Activated CD8-positive, alpha-beta T cell treated with anti-CD3 and anti-CD28 coated beads for 36 hours (primary cell): ENCODE data around the gene SNAPC4. TPM values are rescaled to one million over a fixed set of nuclear protein-coding genes. Genes with fewer than 3 reads are reported as not detected.
"Not testable (repeated sequence)": the region's sequence is repeated elsewhere in the genome, so short reads cannot be mapped to it uniquely, and the experiment has no call there.

ENCODE experiments used
- ATAC-seq: fragments of 200-7000 bp; cut with Tn5 transposase; one replicate; pipeline ENCODE4 v1.10.0; 2021; ENCODE audit warnings: mild to moderate bottlenecking, moderate library complexity
- CTCF ChIA-PET: fragments of 350-600 bp; sonication (Branson Sonifier 250); formaldehyde crosslinking; loops from one replicate; lab custom pipeline; 2021; ENCODE audit warnings: antibody characterized with exemption; lab: Charles Lee
- POLR2A ChIA-PET: fragments of 350-600 bp; sonication (Branson Sonifier 250); formaldehyde crosslinking; loops from one replicate; lab custom pipeline; 2021; ENCODE audit warnings: antibody characterized with exemption; lab: Charles Lee
- DNase-seq: peaks from one replicate; pipeline ENCODE4 v3.0.0-alpha.2; 2020
- H3K27ac Mint-ChIP-seq: one replicate; pipeline ENCODE4 v1.8.0; 2021; ENCODE audit warnings: mild to moderate bottlenecking, mixed read lengths
- H3K27me3 Mint-ChIP-seq: one replicate; pipeline ENCODE4 v1.8.0; 2021; ENCODE audit warnings: mixed read lengths
- H3K36me3 Mint-ChIP-seq: one replicate; pipeline ENCODE4 v1.8.0; 2021; ENCODE audit warnings: low read depth, mixed read lengths
- H3K4me1 Mint-ChIP-seq: one replicate; pipeline ENCODE4 v1.8.0; 2021; ENCODE audit warnings: low read depth, mixed read lengths
- H3K4me3 Mint-ChIP-seq: one replicate; pipeline ENCODE4 v1.8.0; 2021; ENCODE audit warnings: mild to moderate bottlenecking, moderate library complexity, mixed read lengths
- H3K9me3 Mint-ChIP-seq: one replicate; pipeline ENCODE4 v1.8.0; 2021; ENCODE audit warnings: mixed read lengths
- intact Hi-C: fragments of 100-400 bp; cut with micrococcal nuclease; formaldehyde crosslinking; loops from one replicate; pipeline ENCODE4 v1.10.0; 2022
- total RNA-seq, 2 experiments: library from RNA; stranded (reverse); gene quantifications; one replicate each; pipeline ENCODE4 v1.2.3, GENCODE V29; 2021
- TF ChIP-seq, protein P1 (sequence below): fragments of 200-600 bp; IDR thresholded peaks from one replicate; pipeline ENCODE4 v1.8.0; 2022; ENCODE audit warnings: antibody characterized with exemption, mild to moderate bottlenecking

Gene SNAPC4
- total RNA-seq, 2 experiments from 2014 or later, result 15.5 to 17.1 TPM

DNA sequence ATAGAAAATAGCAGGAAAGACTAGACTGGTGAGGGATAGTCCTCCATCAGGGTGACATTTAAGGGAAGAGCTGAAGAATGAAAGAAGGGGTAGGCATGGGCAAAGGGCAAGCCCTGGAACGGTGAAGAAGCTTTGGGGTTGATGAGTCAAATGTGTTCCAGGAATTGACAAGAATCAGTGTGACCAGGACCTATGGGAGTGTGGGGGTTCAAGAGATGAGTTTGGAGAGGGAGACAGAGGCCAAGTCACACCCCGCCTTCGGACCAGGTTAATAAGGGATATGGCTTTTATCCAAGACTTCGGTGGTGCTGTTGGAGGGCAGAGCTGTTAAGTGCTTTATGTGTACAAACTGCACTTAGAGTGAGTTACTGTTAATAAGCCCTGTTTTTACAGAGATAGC lies 11.4 kb upstream of the SNAPC4 start:
- TF ChIP-seq, protein P1, sequence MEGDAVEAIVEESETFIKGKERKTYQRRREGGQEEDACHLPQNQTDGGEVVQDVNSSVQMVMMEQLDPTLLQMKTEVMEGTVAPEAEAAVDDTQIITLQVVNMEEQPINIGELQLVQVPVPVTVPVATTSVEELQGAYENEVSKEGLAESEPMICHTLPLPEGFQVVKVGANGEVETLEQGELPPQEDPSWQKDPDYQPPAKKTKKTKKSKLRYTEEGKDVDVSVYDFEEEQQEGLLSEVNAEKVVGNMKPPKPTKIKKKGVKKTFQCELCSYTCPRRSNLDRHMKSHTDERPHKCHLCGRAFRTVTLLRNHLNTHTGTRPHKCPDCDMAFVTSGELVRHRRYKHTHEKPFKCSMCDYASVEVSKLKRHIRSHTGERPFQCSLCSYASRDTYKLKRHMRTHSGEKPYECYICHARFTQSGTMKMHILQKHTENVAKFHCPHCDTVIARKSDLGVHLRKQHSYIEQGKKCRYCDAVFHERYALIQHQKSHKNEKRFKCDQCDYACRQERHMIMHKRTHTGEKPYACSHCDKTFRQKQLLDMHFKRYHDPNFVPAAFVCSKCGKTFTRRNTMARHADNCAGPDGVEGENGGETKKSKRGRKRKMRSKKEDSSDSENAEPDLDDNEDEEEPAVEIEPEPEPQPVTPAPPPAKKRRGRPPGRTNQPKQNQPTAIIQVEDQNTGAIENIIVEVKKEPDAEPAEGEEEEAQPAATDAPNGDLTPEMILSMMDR, result no peak
- peak overlapping the region; percentile 93 for H3K27ac Mint-ChIP-seq
- CTCF ChIA-PET, result interaction anchor here (1.2 to 3.2 kb wide), 2 partner anchors 11 to 73 kb away, joined by 3 to 21 read pairs; partner anchors contain the start of gene SNAPC4
- DNase-seq (no peak), ATAC-seq (no peak)
- intact Hi-C loops, result no loop called here
- H3K9me3 Mint-ChIP-seq, result no peaks in the 10 kb centered on the region
- H3K36me3 Mint-ChIP-seq, result peaks cover 71% of the 10 kb centered on the region
- H3K4me1 Mint-ChIP-seq, result peaks cover 45% of the 10 kb centered on the region
- no peaks in the 10 kb centered on the region for H3K27me3 Mint-ChIP-seq
- POLR2A ChIA-PET, result interaction anchor here (0.6 to 1.4 kb wide), 4 partner anchors 15 to 93 kb away, joined by 3 read pairs; no protein-coding TSS in a partner anchor
- H3K4me3 Mint-ChIP-seq, result peak overlapping the region; percentile 97

- Mint-ChIP-seq H3K27ac (peak within 1 kb of the TSS; percentile 95), H3K4me3 (peak within 1 kb of the TSS; percentile 97), H3K4me1 (peaks cover 48% of the 10 kb centered on the region), H3K27me3 (no peaks in the 10 kb centered on the region), H3K9me3 (no peaks in the 10 kb centered on the region), H3K36me3 (peaks cover 69% of the 10 kb centered on the region)
- ATAC-seq (peak; percentile 80), DNase-seq (peak; percentile 97)
- TF ChIP-seq, protein P1, result no peak
- intact Hi-C loops, result no loop called here
- CTCF ChIA-PET, result interaction anchor here (1.2 to 3.2 kb wide), 3 partner anchors 11 to 74 kb away, joined by 3 to 21 read pairs (median 6); partner anchors contain the start of genes DNLZ and SNAPC4
- POLR2A ChIA-PET, result interaction anchor here (0.6 to 2.2 kb wide), 12 partner anchors 8 to 92 kb away, joined by 3 to 16 read pairs (median 4); partner anchors contain the start of gene DNLZ
Measured at GRCh38 chr9:136410500-136411287, 10.7 kb upstream of the SNAPC4 start, which contains the start of the genes ENTR1 and PMPCA. TSS of gene ENTR1 (minus strand) at chr9:136410614. CDS start at chr9:136410397, 217 bp downstream. TSS of gene PMPCA (plus strand) at chr9:136410658. CDS start at chr9:136410669, 11 bp downstream.

GRCh38 chr9:136409557-136410455 lies 9.8 kb upstream of the SNAPC4 start:
- DNase-seq (peak; percentile 58), ATAC-seq (peak; percentile 42)
- no peaks in the 10 kb centered on the region for H3K9me3 Mint-ChIP-seq
- POLR2A ChIA-PET, result interaction anchor here (0.7 to 2.2 kb wide), 15 partner anchors 9 to 505 kb away, joined by 3 to 16 read pairs (median 4); partner anchors contain the start of gene DNLZ
- H3K27me3 Mint-ChIP-seq, result no peaks in the 10 kb centered on the region
- peaks cover 55% of the 10 kb centered on the region for H3K4me1 Mint-ChIP-seq
- peak overlapping the region; percentile 95 for H3K27ac Mint-ChIP-seq
- intact Hi-C loops, result loop anchor here (10.0 kb wide), 1 partner anchor 95 kb away; no protein-coding TSS in a partner anchor
- H3K4me3 Mint-ChIP-seq, result peak overlapping the region; percentile 97
- CTCF ChIA-PET, result interaction anchor here (0.8 to 3.2 kb wide), 6 partner anchors 10 to 450 kb away, joined by 3 to 21 read pairs (median 5); partner anchors contain the start of genes DNLZ and SNAPC4
- TF ChIP-seq, protein P1, result no peak
- H3K36me3 Mint-ChIP-seq, result peaks cover 70% of the 10 kb centered on the region

DNA sequence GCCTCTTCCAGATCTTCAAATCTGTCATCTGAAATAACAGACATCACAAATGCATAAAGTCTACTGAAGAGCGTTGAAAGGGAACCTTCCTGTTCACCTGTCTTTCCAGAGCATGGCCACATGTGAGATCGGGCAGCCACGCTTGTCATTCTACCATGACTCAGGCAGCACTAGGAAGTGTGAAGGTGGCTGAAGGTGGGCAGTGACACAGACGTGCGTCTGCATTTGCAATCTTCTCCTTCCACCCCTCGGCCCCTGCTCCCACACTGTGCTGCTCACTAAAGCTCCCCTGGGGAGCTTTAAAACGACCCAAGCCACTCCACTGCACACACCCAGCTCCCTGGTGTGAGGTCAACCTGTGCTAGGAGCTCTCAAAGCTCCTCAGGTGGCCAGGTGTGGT lies 7.9 kb upstream of the SNAPC4 start:
- ATAC-seq (no peak), DNase-seq (peak; percentile 23)
- H3K9me3 Mint-ChIP-seq, result no peaks in the 10 kb centered on the region
- ChIA-PET POLR2A (interaction anchor here (0.9 to 1.5 kb wide), 2 partner anchors 9 to 10 kb away, joined by 3 to 5 read pairs; no protein-coding TSS in a partner anchor), CTCF (interaction anchor here (1.3 kb wide), 1 partner anchor 31 kb away, joined by 5 read pairs; no protein-coding TSS in a partner anchor)
- TF ChIP-seq, protein P1, result no peak
- no peak overlapping the region for H3K27ac Mint-ChIP-seq
- no peaks in the 10 kb centered on the region for H3K27me3 Mint-ChIP-seq
- H3K36me3 Mint-ChIP-seq, result peaks cover 66% of the 10 kb centered on the region
- intact Hi-C loops, result loop anchor here (10.0 kb wide), 1 partner anchor 93 kb away; no protein-coding TSS in a partner anchor
- H3K4me1 Mint-ChIP-seq, result peaks cover 70% of the 10 kb centered on the region
- H3K4me3 Mint-ChIP-seq, result no peak overlapping the region

DNA sequence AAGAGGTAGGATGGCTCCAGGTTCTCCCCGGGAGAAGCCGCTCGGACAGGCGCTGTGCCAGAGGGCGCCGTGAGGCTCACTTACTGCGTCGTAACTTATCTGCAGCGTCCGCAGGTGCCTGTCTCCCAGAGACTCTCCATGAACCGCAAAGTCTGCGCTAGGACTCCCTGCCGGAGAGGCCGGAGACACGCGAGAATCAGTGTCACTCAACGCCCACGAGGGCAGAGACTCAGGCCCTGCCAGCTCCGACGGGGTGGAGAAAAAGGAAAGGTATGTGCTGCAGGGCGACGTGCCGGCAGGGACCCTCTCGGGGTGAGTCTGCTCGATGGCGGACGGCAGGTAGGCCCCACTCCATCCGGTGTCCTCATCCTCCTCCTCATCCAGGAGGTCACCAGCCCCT lies 7.1 kb upstream of the SNAPC4 start:
- peaks cover 66% of the 10 kb centered on the region for H3K36me3 Mint-ChIP-seq
- H3K27me3 Mint-ChIP-seq, POLR2A ChIA-PET, ATAC-seq, DNase-seq, H3K4me3 Mint-ChIP-seq, H3K27ac Mint-ChIP-seq, H3K9me3 Mint-ChIP-seq, CTCF ChIA-PET: not testable (repeated sequence)
- intact Hi-C loops, result loop anchor here (10.0 kb wide), 1 partner anchor 92 kb away; no protein-coding TSS in a partner anchor
- H3K4me1 Mint-ChIP-seq, result peaks cover 71% of the 10 kb centered on the region

GRCh38 chr9:136405904-136406303 lies 5.9 kb upstream of the SNAPC4 start:
- H3K9me3 Mint-ChIP-seq, H3K27me3 Mint-ChIP-seq, CTCF ChIA-PET, ATAC-seq, H3K4me3 Mint-ChIP-seq, DNase-seq: not testable (repeated sequence)
- POLR2A ChIA-PET, result interaction anchor here (1.0 kb wide), 1 partner anchor 10 kb away, joined by 3 read pairs; no protein-coding TSS in a partner anchor
- peak overlapping the region; percentile 32 for H3K27ac Mint-ChIP-seq
- H3K4me1 Mint-ChIP-seq, result peaks cover 64% of the 10 kb centered on the region
- intact Hi-C loops, result loop anchor here (10.0 kb wide), 1 partner anchor 91 kb away; no protein-coding TSS in a partner anchor
- peaks cover 63% of the 10 kb centered on the region for H3K36me3 Mint-ChIP-seq
